ENCODE data around the gene NFAM1. TPM values are rescaled to one million over a fixed set of nuclear protein-coding genes. Genes with fewer than 3 reads are reported as not detected.

The NFAM1 gene
- total and polyA plus RNA-seq, 2 experiments from 2014 or later = 0.11 to 0.49 TPM

DNA sequence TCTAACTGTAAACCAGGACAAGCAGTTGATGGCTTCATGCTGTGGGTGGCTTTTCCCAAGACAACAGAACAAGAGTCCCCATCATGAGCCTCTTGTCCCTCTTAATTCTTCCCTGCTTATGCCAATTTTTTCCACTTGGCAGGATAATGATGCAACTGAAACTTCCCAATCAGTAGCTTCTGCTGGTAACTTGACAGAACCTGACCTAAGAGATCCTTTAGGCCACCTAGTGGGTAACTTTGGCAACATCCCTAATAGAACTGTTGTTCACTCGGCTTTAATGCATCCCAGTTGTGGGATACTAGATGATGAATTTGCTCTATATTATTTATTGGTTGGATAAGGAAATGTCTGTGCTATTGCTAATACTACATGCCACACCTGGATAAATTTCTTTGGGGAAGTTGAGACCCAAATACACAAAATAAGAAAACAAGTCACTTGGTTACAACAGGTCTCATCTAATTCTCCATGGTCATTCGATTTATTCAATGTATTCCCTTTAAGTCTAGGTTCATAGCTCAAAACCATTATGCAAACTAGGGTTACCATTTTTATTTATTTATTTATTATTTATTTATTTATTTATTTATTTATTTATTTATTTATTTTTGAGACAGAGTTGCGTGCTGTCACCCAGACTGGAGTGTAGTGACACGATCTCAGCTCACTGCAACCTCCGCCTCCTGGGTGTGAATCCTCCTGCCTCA is 41.4 kb upstream of the NFAM1 start:
- H3K9me2 ChIP-seq (ENCODE audit: insufficient read depth) = no peaks in the 10 kb centered on the region
- peak; percentile 84 for ATAC-seq

More for the DNA sequence above, 41.4 kb upstream of the NFAM1 start:
- Histone ChIP-seq H4K20me1 (replicated peaks; ENCODE audit: insufficient read depth) (no peaks in the 10 kb centered on the region), H3K4me1 (ENCODE audit: insufficient read depth) (0 out of 2 replicates have a peak, but pooled peaks cover 3% of the 10 kb centered on the region), H3K27me3 (ENCODE audit: insufficient read depth) (no peaks in the 10 kb centered on the region), H3K36me3 (ENCODE audit: insufficient read depth) (no peaks in the 10 kb centered on the region), H2AFZ (no peak overlapping the region), H3K4me3 (no peak overlapping the region), H3F3A (replicated peaks; ENCODE audit: low read depth) (no peaks in the 10 kb centered on the region), H3K4me2 (no peak overlapping the region), H3K27ac (ENCODE audit: low read depth) (no peak overlapping the region), H3K79me2 (replicated peaks; ENCODE audit: insufficient read depth) (no peaks in the 10 kb centered on the region)
- Mint-ChIP-seq H3K27me3 (ENCODE audit: insufficient read depth, low read depth, poor library complexity) (peaks cover 18% of the 10 kb centered on the region), H3K9me3 (no peaks in the 10 kb centered on the region), H3K4me1 (peaks cover 11% of the 10 kb centered on the region), H3K4me3 (no peak overlapping the region), H3K27ac (no peak overlapping the region), H3K36me3 (ENCODE audit: low read depth) (no peaks in the 10 kb centered on the region)
- DNase-seq (ENCODE audit: low spot score) = peak; percentile 84
- TF ChIP-seq STAT1 (IDR thresholded peaks at IDR 0.05; ENCODE audit: unreplicated experiment) (no peak), EZH2 (IDR thresholded peaks at IDR 0.05; ENCODE audit: low read depth, unreplicated experiment) (no peak), POLR2AphosphoS5 (IDR thresholded peaks at IDR 0.05; ENCODE audit: low read depth) (no peak)
- TF ChIP-seq, protein P1, sequence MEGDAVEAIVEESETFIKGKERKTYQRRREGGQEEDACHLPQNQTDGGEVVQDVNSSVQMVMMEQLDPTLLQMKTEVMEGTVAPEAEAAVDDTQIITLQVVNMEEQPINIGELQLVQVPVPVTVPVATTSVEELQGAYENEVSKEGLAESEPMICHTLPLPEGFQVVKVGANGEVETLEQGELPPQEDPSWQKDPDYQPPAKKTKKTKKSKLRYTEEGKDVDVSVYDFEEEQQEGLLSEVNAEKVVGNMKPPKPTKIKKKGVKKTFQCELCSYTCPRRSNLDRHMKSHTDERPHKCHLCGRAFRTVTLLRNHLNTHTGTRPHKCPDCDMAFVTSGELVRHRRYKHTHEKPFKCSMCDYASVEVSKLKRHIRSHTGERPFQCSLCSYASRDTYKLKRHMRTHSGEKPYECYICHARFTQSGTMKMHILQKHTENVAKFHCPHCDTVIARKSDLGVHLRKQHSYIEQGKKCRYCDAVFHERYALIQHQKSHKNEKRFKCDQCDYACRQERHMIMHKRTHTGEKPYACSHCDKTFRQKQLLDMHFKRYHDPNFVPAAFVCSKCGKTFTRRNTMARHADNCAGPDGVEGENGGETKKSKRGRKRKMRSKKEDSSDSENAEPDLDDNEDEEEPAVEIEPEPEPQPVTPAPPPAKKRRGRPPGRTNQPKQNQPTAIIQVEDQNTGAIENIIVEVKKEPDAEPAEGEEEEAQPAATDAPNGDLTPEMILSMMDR (conservative IDR thresholded peaks at IDR 0.05; ENCODE audit: low read depth in 2 of 2) = peak; percentile 74 to 79
- TF ChIP-seq, protein P2, sequence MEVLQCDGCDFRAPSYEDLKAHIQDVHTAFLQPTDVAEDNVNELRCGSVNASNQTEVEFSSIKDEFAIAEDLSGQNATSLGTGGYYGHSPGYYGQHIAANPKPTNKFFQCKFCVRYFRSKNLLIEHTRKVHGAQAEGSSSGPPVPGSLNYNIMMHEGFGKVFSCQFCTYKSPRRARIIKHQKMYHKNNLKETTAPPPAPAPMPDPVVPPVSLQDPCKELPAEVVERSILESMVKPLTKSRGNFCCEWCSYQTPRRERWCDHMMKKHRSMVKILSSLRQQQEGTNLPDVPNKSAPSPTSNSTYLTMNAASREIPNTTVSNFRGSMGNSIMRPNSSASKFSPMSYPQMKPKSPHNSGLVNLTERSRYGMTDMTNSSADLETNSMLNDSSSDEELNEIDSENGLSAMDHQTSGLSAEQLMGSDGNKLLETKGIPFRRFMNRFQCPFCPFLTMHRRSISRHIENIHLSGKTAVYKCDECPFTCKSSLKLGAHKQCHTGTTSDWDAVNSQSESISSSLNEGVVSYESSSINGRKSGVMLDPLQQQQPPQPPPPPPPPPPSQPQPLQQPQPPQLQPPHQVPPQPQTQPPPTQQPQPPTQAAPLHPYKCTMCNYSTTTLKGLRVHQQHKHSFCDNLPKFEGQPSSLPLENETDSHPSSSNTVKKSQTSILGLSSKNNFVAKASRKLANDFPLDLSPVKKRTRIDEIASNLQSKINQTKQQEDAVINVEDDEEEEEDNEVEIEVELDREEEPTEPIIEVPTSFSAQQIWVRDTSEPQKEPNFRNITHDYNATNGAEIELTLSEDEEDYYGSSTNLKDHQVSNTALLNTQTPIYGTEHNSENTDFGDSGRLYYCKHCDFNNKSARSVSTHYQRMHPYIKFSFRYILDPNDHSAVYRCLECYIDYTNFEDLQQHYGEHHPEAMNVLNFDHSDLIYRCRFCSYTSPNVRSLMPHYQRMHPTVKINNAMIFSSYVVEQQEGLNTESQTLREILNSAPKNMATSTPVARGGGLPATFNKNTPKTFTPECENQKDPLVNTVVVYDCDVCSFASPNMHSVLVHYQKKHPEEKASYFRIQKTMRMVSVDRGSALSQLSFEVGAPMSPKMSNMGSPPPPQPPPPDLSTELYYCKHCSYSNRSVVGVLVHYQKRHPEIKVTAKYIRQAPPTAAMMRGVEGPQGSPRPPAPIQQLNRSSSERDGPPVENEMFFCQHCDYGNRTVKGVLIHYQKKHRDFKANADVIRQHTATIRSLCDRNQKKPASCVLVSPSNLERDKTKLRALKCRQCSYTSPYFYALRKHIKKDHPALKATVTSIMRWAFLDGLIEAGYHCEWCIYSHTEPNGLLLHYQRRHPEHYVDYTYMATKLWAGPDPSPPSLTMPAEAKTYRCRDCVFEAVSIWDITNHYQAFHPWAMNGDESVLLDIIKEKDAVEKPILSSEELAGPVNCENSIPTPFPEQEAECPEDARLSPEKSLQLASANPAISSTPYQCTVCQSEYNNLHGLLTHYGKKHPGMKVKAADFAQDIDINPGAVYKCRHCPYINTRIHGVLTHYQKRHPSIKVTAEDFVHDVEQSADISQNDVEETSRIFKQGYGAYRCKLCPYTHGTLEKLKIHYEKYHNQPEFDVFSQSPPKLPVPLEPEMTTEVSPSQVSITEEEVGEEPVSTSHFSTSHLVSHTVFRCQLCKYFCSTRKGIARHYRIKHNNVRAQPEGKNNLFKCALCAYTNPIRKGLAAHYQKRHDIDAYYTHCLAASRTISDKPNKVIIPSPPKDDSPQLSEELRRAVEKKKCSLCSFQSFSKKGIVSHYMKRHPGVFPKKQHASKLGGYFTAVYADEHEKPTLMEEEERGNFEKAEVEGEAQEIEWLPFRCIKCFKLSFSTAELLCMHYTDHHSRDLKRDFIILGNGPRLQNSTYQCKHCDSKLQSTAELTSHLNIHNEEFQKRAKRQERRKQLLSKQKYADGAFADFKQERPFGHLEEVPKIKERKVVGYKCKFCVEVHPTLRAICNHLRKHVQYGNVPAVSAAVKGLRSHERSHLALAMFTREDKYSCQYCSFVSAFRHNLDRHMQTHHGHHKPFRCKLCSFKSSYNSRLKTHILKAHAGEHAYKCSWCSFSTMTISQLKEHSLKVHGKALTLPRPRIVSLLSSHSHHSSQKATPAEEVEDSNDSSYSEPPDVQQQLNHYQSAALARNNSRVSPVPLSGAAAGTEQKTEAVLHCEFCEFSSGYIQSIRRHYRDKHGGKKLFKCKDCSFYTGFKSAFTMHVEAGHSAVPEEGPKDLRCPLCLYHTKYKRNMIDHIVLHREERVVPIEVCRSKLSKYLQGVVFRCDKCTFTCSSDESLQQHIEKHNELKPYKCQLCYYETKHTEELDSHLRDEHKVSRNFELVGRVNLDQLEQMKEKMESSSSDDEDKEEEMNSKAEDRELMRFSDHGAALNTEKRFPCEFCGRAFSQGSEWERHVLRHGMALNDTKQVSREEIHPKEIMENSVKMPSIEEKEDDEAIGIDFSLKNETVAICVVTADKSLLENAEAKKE (CRISPR knock-in tag; IDR thresholded peaks at IDR 0.05) = peak; percentile 48; the same call in 1 of the 2 replicates
- TF ChIP-seq, protein P3, sequence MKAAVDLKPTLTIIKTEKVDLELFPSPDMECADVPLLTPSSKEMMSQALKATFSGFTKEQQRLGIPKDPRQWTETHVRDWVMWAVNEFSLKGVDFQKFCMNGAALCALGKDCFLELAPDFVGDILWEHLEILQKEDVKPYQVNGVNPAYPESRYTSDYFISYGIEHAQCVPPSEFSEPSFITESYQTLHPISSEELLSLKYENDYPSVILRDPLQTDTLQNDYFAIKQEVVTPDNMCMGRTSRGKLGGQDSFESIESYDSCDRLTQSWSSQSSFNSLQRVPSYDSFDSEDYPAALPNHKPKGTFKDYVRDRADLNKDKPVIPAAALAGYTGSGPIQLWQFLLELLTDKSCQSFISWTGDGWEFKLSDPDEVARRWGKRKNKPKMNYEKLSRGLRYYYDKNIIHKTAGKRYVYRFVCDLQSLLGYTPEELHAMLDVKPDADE (IDR thresholded peaks at IDR 0.05) = no peak
- TF ChIP-seq, protein P4, sequence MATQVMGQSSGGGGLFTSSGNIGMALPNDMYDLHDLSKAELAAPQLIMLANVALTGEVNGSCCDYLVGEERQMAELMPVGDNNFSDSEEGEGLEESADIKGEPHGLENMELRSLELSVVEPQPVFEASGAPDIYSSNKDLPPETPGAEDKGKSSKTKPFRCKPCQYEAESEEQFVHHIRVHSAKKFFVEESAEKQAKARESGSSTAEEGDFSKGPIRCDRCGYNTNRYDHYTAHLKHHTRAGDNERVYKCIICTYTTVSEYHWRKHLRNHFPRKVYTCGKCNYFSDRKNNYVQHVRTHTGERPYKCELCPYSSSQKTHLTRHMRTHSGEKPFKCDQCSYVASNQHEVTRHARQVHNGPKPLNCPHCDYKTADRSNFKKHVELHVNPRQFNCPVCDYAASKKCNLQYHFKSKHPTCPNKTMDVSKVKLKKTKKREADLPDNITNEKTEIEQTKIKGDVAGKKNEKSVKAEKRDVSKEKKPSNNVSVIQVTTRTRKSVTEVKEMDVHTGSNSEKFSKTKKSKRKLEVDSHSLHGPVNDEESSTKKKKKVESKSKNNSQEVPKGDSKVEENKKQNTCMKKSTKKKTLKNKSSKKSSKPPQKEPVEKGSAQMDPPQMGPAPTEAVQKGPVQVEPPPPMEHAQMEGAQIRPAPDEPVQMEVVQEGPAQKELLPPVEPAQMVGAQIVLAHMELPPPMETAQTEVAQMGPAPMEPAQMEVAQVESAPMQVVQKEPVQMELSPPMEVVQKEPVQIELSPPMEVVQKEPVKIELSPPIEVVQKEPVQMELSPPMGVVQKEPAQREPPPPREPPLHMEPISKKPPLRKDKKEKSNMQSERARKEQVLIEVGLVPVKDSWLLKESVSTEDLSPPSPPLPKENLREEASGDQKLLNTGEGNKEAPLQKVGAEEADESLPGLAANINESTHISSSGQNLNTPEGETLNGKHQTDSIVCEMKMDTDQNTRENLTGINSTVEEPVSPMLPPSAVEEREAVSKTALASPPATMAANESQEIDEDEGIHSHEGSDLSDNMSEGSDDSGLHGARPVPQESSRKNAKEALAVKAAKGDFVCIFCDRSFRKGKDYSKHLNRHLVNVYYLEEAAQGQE (IDR thresholded peaks at IDR 0.05; ENCODE audit: unreplicated experiment) = no peak

Data from GM23338 (cell line).